CD4-positive, alpha-beta T cell (primary cell): ENCODE data around the gene THRB. TPM values are rescaled to one million over a fixed set of nuclear protein-coding genes. Genes with fewer than 3 reads are reported as not detected.

ENCODE experiments used
- ATAC-seq: fragments of 200-7000 bp; cut with Tn5 transposase; one replicate; pipeline ENCODE4 v1.10.0; 2022; ENCODE audit warnings: mild to moderate bottlenecking; ENCODE audit not compliant: poor library complexity
- CTCF ChIA-PET: fragments of 350-600 bp; sonication (Branson Sonifier 250); formaldehyde crosslinking; loops from one replicate; lab custom pipeline; 2021; ENCODE audit warnings: antibody characterized with exemption, inconsistent platforms; lab: Charles Lee
- POLR2A ChIA-PET: fragments of 350-600 bp; sonication (Branson Sonifier 250); formaldehyde crosslinking; loops from one replicate; lab custom pipeline; 2021; ENCODE audit warnings: antibody characterized with exemption, inconsistent platforms; lab: Charles Lee
- DNase-seq, 14 experiments: peaks; one replicate each; pipeline ENCODE4 v3.0.0-alpha.2; 2013 to 2020; ENCODE audit warnings: mixed read lengths in 2 of 14
- H3K27ac ChIP-seq, 2 donors: one replicate each; pipeline versions ENCODE4 v1.5.1 to v1.7.0; 2013; ENCODE audit warnings: low read length in 2 of 2, low read depth in 1 of 2, mild to moderate bottlenecking in 1 of 2
- H3K27me3 ChIP-seq, 2 experiments: 1 replicate in 1 of 2; 2 replicates in 1 of 2; pipeline versions ENCODE4 v1.6.1 to v1.7.0; 2013; ENCODE audit warnings: low read length in 2 of 2, control low read depth in 1 of 2, mild to moderate bottlenecking in 1 of 2, moderate library complexity in 1 of 2; ENCODE audit not compliant: insufficient read depth in 2 of 2, control insufficient read depth in 1 of 2
- H3K36me3 ChIP-seq: one replicate; pipeline ENCODE4 v1.6.1; 2013; ENCODE audit warnings: low read length, control low read depth; ENCODE audit not compliant: insufficient read depth
- H3K4me1 ChIP-seq: one replicate; pipeline ENCODE4 v1.6.1; 2013; ENCODE audit warnings: low read length, control low read depth; ENCODE audit not compliant: insufficient read depth
- H3K4me3 ChIP-seq: one replicate; pipeline ENCODE4 v1.5.1; 2013; ENCODE audit warnings: mild to moderate bottlenecking, low read length, moderate library complexity
- H3K9me3 ChIP-seq, 2 experiments: 1 replicate in 1 of 2; 2 replicates in 1 of 2; pipeline versions ENCODE4 v1.6.1 to v1.7.0; 2013; ENCODE audit warnings: low read length in 2 of 2, mild to moderate bottlenecking in 2 of 2, control low read depth in 1 of 2, moderate library complexity in 1 of 2; ENCODE audit not compliant: control insufficient read depth in 1 of 2, insufficient read depth in 1 of 2
- H3K27ac Mint-ChIP-seq: one replicate; pipeline ENCODE4 v1.8.0; 2020; ENCODE audit warnings: mixed read lengths
- H3K27me3 Mint-ChIP-seq: one replicate; pipeline ENCODE4 v1.8.0; 2021; ENCODE audit warnings: mixed read lengths
- H3K36me3 Mint-ChIP-seq: one replicate; pipeline ENCODE4 v1.8.0; 2021; ENCODE audit warnings: low read depth, mixed read lengths
- H3K4me1 Mint-ChIP-seq: one replicate; pipeline ENCODE4 v1.8.0; 2021; ENCODE audit warnings: low read depth, mixed read lengths
- H3K4me3 Mint-ChIP-seq: one replicate; pipeline ENCODE4 v1.8.0; 2020; ENCODE audit warnings: mild to moderate bottlenecking, mixed read lengths
- H3K9me3 Mint-ChIP-seq: one replicate; pipeline ENCODE4 v1.8.0; 2020; ENCODE audit warnings: mixed read lengths
- CTCF ChIP-seq: fragments of 200-600 bp; IDR thresholded peaks from one replicate; pipeline ENCODE4 v1.8.0; 2022; ENCODE audit warnings: antibody characterized with exemption, mild to moderate bottlenecking
- intact Hi-C, 2 experiments: fragments of 100-400 bp; cut with DNase I in 1 of 2; cut with micrococcal nuclease in 1 of 2; formaldehyde crosslinking; loops; one replicate each; pipeline versions ENCODE4 v1.15.1 to v1.9.0; 2023 to 2025; cut with DNase I, micrococcal nuclease
- total RNA-seq, 174 experiments: library from RNA in 2 of 174; stranded (reverse) in 2 of 174; gene quantifications; one replicate each; pipeline ENCODE4 v1.2.3 and lab custom pipeline; 2021 to 2026

THRB gene
- total RNA-seq, 2 experiments from 2014 or later = not detected

- Mint-ChIP-seq H3K9me3 (no peaks in the 10 kb centered on the region), H3K27ac (no peak overlapping the region), H3K36me3 (no peaks in the 10 kb centered on the region), H3K27me3 (no peaks in the 10 kb centered on the region), H3K4me1 (no peaks in the 10 kb centered on the region), H3K4me3 (no peak overlapping the region)
- ATAC-seq = no peak
- no peaks in the 10 kb centered on the region for H3K27me3 ChIP-seq
- no peak overlapping the region for H3K4me3 ChIP-seq
- CTCF ChIA-PET = no interaction called here
- intact Hi-C loops = no loop called here
- no peak for DNase-seq
- H3K9me3 ChIP-seq = no peaks in the 10 kb centered on the region
- H3K4me1 ChIP-seq = no peaks in the 10 kb centered on the region
- POLR2A ChIA-PET = no interaction called here
- no peak overlapping the region for H3K27ac ChIP-seq
- H3K36me3 ChIP-seq = no peaks in the 10 kb centered on the region
- no peak for TF ChIP-seq CTCF
Measured at GRCh38 chr3:24139463-24140412, 354.9 kb downstream of the THRB start.

- Histone ChIP-seq H3K27ac (no peak overlapping the region), H3K27me3 (no peaks in the 10 kb centered on the region), H3K4me1 (no peaks in the 10 kb centered on the region), H3K36me3 (no peaks in the 10 kb centered on the region), H3K4me3 (no peak overlapping the region), H3K9me3 (no peaks in the 10 kb centered on the region)
- POLR2A ChIA-PET = no interaction called here
- no peak for ATAC-seq
- CTCF ChIA-PET = no interaction called here
- intact Hi-C loops = no loop called here
- TF ChIP-seq CTCF = no peak
- H3K4me1 Mint-ChIP-seq = no peaks in the 10 kb centered on the region
- no peak overlapping the region for H3K4me3 Mint-ChIP-seq
- DNase-seq = no peak
- H3K36me3 Mint-ChIP-seq = no peaks in the 10 kb centered on the region
- H3K27ac Mint-ChIP-seq = no peak overlapping the region
- no peaks in the 10 kb centered on the region for H3K27me3 Mint-ChIP-seq
- no peaks in the 10 kb centered on the region for H3K9me3 Mint-ChIP-seq
Measured at GRCh38 chr3:24138876-24139256, 355.8 kb downstream of the THRB start.

GRCh38 chr3:24137958-24138875, 356.4 kb downstream of the THRB start:
- H3K9me3 Mint-ChIP-seq = no peaks in the 10 kb centered on the region
- Histone ChIP-seq H3K4me3 (no peak overlapping the region), H3K27ac (no peak overlapping the region), H3K36me3 (no peaks in the 10 kb centered on the region), H3K9me3 (no peaks in the 10 kb centered on the region), H3K27me3 (no peaks in the 10 kb centered on the region), H3K4me1 (no peaks in the 10 kb centered on the region)
- no peaks in the 10 kb centered on the region for H3K4me1 Mint-ChIP-seq
- H3K27me3 Mint-ChIP-seq = no peaks in the 10 kb centered on the region
- no peak for TF ChIP-seq CTCF
- ChIA-PET POLR2A (no interaction called here), CTCF (no interaction called here)
- H3K4me3 Mint-ChIP-seq = no peak overlapping the region
- ATAC-seq (no peak), DNase-seq (no peak)
- H3K27ac Mint-ChIP-seq = no peak overlapping the region
- intact Hi-C loops = no loop called here
- no peaks in the 10 kb centered on the region for H3K36me3 Mint-ChIP-seq
